ENCODE data around the gene EVA1A. TPM values are rescaled to one million over a fixed set of nuclear protein-coding genes. Genes with fewer than 3 reads are reported as not detected.
"Not testable (repeated sequence)": the region's sequence is repeated elsewhere in the genome, so short reads cannot be mapped to it uniquely, and the experiment has no call there.

Gene EVA1A
- total RNA-seq, 1 donor from 2014 or later = 112 TPM

GRCh38 chr2:75491129-75491753 is 69.5 kb downstream of the EVA1A start:
- no peak overlapping the region for H3K4me3 ChIP-seq (ENCODE audit: low read depth, low read length)
- no peak for TF ChIP-seq CTCF (IDR thresholded peaks at IDR 0.05; ENCODE audit: insufficient read depth, low read length, poor library complexity, severe bottlenecking)
- DNase-seq (ENCODE audit: low read depth) = no peak
- H3K36me3 ChIP-seq (ENCODE audit: control insufficient read depth, insufficient read depth, low read length) = no peaks in the 10 kb centered on the region
- H3K27me3 ChIP-seq (ENCODE audit: control insufficient read depth, insufficient read depth, low read length) = no peaks in the 10 kb centered on the region

GRCh38 chr2:75489721-75490120 is 71.0 kb downstream of the EVA1A start:
- Histone ChIP-seq H3K27me3 (ENCODE audit: control insufficient read depth, insufficient read depth, low read length) (no peaks in the 10 kb centered on the region), H3K4me3 (ENCODE audit: low read depth, low read length) (no peak overlapping the region), H3K36me3 (ENCODE audit: control insufficient read depth, insufficient read depth, low read length) (no peaks in the 10 kb centered on the region)
- TF ChIP-seq CTCF (IDR thresholded peaks at IDR 0.05; ENCODE audit: insufficient read depth, low read length, poor library complexity, severe bottlenecking) = no peak
- no peak for DNase-seq (ENCODE audit: low read depth)

GRCh38 chr2:75488157-75488556 is 72.6 kb downstream of the EVA1A start:
- TF ChIP-seq CTCF (IDR thresholded peaks at IDR 0.05; ENCODE audit: insufficient read depth, low read length, poor library complexity, severe bottlenecking) = no peak
- Histone ChIP-seq H3K36me3 (ENCODE audit: control insufficient read depth, insufficient read depth, low read length) (no peaks in the 10 kb centered on the region), H3K27me3 (ENCODE audit: control insufficient read depth, insufficient read depth, low read length) (no peaks in the 10 kb centered on the region), H3K4me3 (ENCODE audit: low read depth, low read length) (no peak overlapping the region)
- DNase-seq (ENCODE audit: low read depth) = no peak

GRCh38 chr2:75486735-75487134 is 74.0 kb downstream of the EVA1A start:
- DNase-seq (ENCODE audit: low read depth); H3K4me3 ChIP-seq (ENCODE audit: low read depth, low read length); H3K36me3 ChIP-seq (ENCODE audit: control insufficient read depth, insufficient read depth, low read length); H3K27me3 ChIP-seq (ENCODE audit: control insufficient read depth, insufficient read depth, low read length): not testable (repeated sequence)

- Histone ChIP-seq H3K27me3 (ENCODE audit: control insufficient read depth, insufficient read depth, low read length) (no peaks in the 10 kb centered on the region), H3K4me3 (ENCODE audit: low read depth, low read length) (no peak overlapping the region), H3K36me3 (ENCODE audit: control insufficient read depth, insufficient read depth, low read length) (no peaks in the 10 kb centered on the region)
- no peak for TF ChIP-seq CTCF (IDR thresholded peaks at IDR 0.05; ENCODE audit: insufficient read depth, low read length, poor library complexity, severe bottlenecking)
- DNase-seq (ENCODE audit: low read depth) = no peak
Measured at GRCh38 chr2:75484840-75485239, 75.9 kb downstream of the EVA1A start.

GRCh38 chr2:75483878-75484277 is 76.9 kb downstream of the EVA1A start:
- TF ChIP-seq CTCF (IDR thresholded peaks at IDR 0.05; ENCODE audit: insufficient read depth, low read length, poor library complexity, severe bottlenecking) = no peak
- H3K4me3 ChIP-seq (ENCODE audit: low read depth, low read length) = no peak overlapping the region

More at GRCh38 chr2:75483878-75484277, 76.9 kb downstream of the EVA1A start:
- Histone ChIP-seq H3K27me3 (ENCODE audit: control insufficient read depth, insufficient read depth, low read length) (no peaks in the 10 kb centered on the region), H3K36me3 (ENCODE audit: control insufficient read depth, insufficient read depth, low read length) (no peaks in the 10 kb centered on the region)
- no peak for DNase-seq (ENCODE audit: low read depth)
